Measurements from ENCODE around the gene SPTLC2. TPM values are rescaled to one million over a fixed set of nuclear protein-coding genes. Genes with fewer than 3 reads are reported as not detected.
"Not testable (repeated sequence)": the region's sequence is repeated elsewhere in the genome, so short reads cannot be mapped to it uniquely, and the experiment has no call there.

The SPTLC2 gene
- total RNA-seq, 1 experiment from 2014 or later = 44.7 TPM

DNA sequence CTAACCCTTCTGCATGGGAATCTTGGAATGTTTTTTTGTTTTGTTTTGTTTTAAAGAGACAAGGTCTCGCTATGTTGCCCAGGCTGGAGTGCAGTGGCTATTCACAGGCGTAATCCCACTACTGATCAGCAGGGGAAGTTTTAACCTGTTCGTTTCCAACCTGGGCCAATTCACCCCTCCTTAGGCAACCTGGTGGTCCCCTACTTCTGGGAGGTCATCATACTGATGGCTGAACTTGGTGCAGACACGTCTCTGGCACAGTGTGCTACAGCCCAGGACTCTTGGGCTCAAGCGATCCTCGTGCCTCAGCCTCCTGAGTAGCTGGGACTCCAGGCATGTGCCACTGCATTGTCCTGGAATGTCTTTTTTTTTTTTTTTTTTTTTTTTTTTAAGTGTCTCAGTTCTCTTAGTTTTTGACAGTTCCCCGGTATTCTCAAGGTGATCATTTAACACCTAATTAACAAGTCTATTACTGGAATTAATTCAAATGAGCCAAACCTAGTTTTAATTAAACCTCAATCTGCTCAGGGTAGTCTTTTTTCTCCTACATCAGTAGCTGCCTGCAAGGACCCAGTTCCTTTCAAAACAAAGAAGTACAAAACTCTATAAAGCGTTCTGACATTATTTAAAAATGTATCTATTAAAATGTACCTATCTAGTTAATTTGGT lies 68.8 kb downstream of the SPTLC2 start:
- no peak overlapping the region for H3K27ac ChIP-seq (ENCODE audit: low read depth, low read length)
- ATAC-seq = no peak; the same call in 1 of the 2 replicates
- H4K20me1 ChIP-seq (ENCODE audit: insufficient read depth) = no peaks in the 10 kb centered on the region
- no peaks in the 10 kb centered on the region for H3K27me3 ChIP-seq (ENCODE audit: insufficient read depth, low read length)
- H2AFZ ChIP-seq (ENCODE audit: low read depth, low read length, poor library complexity, severe bottlenecking) = no peak overlapping the region
- no peaks in the 10 kb centered on the region for H3K9me3 ChIP-seq (ENCODE audit: control insufficient read depth in 1 of 2, insufficient read depth in 1 of 2, low read depth in 1 of 2, low read length in 2 of 2)
- RAD21 ChIA-PET (ENCODE audit: low non-redundant PET in 1 of 2, low total read pairs in 2 of 2, uncharacterized antibody in 2 of 2, unreplicated experiment in 2 of 2) = no interaction called here
- TF ChIP-seq SP1 (IDR thresholded peaks at IDR 0.05; ENCODE audit: low read depth) (no peak), SIN3A (IDR thresholded peaks at IDR 0.05; ENCODE audit: low read depth) (no peak), EGR1 (IDR thresholded peaks at IDR 0.05; ENCODE audit: low read depth) (no peak), RAD21 (IDR thresholded peaks at IDR 0.05; ENCODE audit: low read depth) (no peak), ZFX (IDR thresholded peaks at IDR 0.05) (no peak)
- TF ChIP-seq, protein P1, sequence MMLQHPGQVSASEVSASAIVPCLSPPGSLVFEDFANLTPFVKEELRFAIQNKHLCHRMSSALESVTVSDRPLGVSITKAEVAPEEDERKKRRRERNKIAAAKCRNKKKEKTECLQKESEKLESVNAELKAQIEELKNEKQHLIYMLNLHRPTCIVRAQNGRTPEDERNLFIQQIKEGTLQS (IDR thresholded peaks at IDR 0.05) = no peak
- TF ChIP-seq, protein P2, sequence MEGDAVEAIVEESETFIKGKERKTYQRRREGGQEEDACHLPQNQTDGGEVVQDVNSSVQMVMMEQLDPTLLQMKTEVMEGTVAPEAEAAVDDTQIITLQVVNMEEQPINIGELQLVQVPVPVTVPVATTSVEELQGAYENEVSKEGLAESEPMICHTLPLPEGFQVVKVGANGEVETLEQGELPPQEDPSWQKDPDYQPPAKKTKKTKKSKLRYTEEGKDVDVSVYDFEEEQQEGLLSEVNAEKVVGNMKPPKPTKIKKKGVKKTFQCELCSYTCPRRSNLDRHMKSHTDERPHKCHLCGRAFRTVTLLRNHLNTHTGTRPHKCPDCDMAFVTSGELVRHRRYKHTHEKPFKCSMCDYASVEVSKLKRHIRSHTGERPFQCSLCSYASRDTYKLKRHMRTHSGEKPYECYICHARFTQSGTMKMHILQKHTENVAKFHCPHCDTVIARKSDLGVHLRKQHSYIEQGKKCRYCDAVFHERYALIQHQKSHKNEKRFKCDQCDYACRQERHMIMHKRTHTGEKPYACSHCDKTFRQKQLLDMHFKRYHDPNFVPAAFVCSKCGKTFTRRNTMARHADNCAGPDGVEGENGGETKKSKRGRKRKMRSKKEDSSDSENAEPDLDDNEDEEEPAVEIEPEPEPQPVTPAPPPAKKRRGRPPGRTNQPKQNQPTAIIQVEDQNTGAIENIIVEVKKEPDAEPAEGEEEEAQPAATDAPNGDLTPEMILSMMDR (IDR thresholded peaks at IDR 0.05 in 2 of 3, conservative IDR thresholded peaks at IDR 0.05 in 1 of 3; ENCODE audit: borderline replicate concordance in 1 of 3, insufficient read depth in 1 of 3, low read depth in 2 of 3, low read length in 2 of 3) = peak in 2 of 3 experiments; percentile 30 to 49; a peak in 3 of 6 replicates
- TF ChIP-seq, protein P3, sequence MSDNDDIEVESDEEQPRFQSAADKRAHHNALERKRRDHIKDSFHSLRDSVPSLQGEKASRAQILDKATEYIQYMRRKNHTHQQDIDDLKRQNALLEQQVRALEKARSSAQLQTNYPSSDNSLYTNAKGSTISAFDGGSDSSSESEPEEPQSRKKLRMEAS (IDR thresholded peaks at IDR 0.05) = no peak
- DNase-seq (ENCODE audit: low read depth, low spot score) = no peak
- H3K4me3 ChIP-seq (replicated peaks in 1 of 2; ENCODE audit: low read depth in 1 of 2, low read length in 2 of 2) = no peak overlapping the region
- POLR2A ChIA-PET = no interaction called here
- no peak overlapping the region for H3K4me2 ChIP-seq (ENCODE audit: low read length)
- H3K36me3 ChIP-seq (ENCODE audit: control insufficient read depth in 1 of 2, insufficient read depth in 2 of 2, low read length in 2 of 2) = peaks cover 16 to 23% of the 10 kb centered on the region in 2 experiments
- H3K9me2 ChIP-seq (ENCODE audit: insufficient read depth) = no peaks in the 10 kb centered on the region
- BruUV-seq (replicated peaks) = no TSS peak
- H3K9ac ChIP-seq (ENCODE audit: low read length) = no peak overlapping the region
- CTCF ChIA-PET = interaction anchor here (0.9 kb wide), 1 partner anchor 89 kb away, joined by 3 read pairs; no protein-coding TSS in a partner anchor
- H3K79me2 ChIP-seq (ENCODE audit: insufficient read depth, low read length) = no peaks in the 10 kb centered on the region
- no peaks in the 10 kb centered on the region for H3K4me1 ChIP-seq (ENCODE audit: control insufficient read depth in 1 of 2, insufficient read depth in 2 of 2, low read length in 2 of 2)
- intact Hi-C loops (cut with micrococcal nuclease) = no loop called here

DNA sequence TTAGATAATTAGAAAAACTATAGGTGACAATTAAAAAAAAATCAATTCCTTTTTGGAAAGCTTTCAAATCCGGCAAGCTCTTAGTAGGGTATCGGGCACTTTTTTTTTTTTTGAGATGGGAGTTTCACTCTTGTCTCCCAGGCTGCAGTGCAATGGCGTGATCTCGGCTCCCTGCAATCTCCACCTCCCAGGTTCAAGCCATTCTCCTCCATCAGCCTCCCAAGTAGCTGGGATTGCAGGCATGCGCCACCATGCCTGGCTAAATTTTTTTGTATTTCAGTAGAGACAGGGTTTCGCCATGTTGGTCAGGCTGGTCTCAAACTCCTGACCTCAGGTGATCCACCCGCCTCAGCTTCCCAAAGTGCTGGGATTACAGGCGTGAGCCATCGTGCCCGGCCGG lies 71.3 kb downstream of the SPTLC2 start:
- CTCF ChIA-PET; H3K4me2 ChIP-seq (ENCODE audit: low read length); H4K20me1 ChIP-seq (ENCODE audit: insufficient read depth); H3K4me1 ChIP-seq (ENCODE audit: control insufficient read depth in 1 of 2, insufficient read depth in 2 of 2, low read length in 2 of 2); H3K9ac ChIP-seq (ENCODE audit: low read length); H3K4me3 ChIP-seq (replicated peaks in 1 of 2; ENCODE audit: low read depth in 1 of 2, low read length in 2 of 2); POLR2A ChIA-PET; H2AFZ ChIP-seq (ENCODE audit: low read depth, low read length, poor library complexity, severe bottlenecking); H3K9me2 ChIP-seq (ENCODE audit: insufficient read depth); H3K79me2 ChIP-seq (ENCODE audit: insufficient read depth, low read length); H3K27me3 ChIP-seq (ENCODE audit: insufficient read depth, low read length); DNase-seq (ENCODE audit: low read depth, low spot score); H3K27ac ChIP-seq (ENCODE audit: low read depth, low read length); H3K9me3 ChIP-seq (ENCODE audit: control insufficient read depth in 1 of 2, insufficient read depth in 1 of 2, low read depth in 1 of 2, low read length in 2 of 2); BruUV-seq (replicated peaks); intact Hi-C loops (cut with micrococcal nuclease); ATAC-seq; RAD21 ChIA-PET (ENCODE audit: low non-redundant PET in 1 of 2, low total read pairs in 2 of 2, uncharacterized antibody in 2 of 2, unreplicated experiment in 2 of 2): not testable (repeated sequence)
- H3K36me3 ChIP-seq (ENCODE audit: control insufficient read depth in 1 of 2, insufficient read depth in 2 of 2, low read length in 2 of 2) = peaks cover 14 to 23% of the 10 kb centered on the region in 2 experiments
